ENCODE results near the gene HPS5.

DNA sequence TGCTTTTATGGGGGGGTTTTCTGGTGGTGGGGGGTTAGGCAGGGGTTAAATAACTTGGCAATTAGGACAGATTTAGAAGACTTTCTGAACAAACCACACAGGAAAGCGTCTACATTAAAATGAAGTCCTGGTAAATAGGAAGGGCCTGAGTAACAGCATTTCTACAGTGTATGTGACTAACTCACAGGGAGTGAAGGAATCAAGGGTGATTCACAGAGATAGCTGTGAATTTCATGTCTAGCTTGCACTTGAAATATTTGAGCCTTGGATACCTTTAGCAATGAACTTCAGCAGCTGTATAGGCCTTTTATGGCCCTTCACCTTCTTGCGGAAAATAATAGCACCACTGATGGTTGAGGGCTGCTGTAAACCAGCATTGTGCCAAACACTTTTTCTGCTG lies 46.3 kb upstream of the HPS5 start:
- TF ChIP-seq, protein P1, sequence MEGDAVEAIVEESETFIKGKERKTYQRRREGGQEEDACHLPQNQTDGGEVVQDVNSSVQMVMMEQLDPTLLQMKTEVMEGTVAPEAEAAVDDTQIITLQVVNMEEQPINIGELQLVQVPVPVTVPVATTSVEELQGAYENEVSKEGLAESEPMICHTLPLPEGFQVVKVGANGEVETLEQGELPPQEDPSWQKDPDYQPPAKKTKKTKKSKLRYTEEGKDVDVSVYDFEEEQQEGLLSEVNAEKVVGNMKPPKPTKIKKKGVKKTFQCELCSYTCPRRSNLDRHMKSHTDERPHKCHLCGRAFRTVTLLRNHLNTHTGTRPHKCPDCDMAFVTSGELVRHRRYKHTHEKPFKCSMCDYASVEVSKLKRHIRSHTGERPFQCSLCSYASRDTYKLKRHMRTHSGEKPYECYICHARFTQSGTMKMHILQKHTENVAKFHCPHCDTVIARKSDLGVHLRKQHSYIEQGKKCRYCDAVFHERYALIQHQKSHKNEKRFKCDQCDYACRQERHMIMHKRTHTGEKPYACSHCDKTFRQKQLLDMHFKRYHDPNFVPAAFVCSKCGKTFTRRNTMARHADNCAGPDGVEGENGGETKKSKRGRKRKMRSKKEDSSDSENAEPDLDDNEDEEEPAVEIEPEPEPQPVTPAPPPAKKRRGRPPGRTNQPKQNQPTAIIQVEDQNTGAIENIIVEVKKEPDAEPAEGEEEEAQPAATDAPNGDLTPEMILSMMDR (IDR thresholded peaks at IDR 0.05): no peak
- TF ChIP-seq POLR2A (IDR thresholded peaks at IDR 0.05; ENCODE audit: low read depth) (no peak), POLR2AphosphoS5 (IDR thresholded peaks at IDR 0.05) (no peak)

Measured in esophagus muscularis mucosa (tissue), 3 donors.